ENCODE data around the gene SORCS1. TPM values are rescaled to one million over a fixed set of nuclear protein-coding genes. Genes with fewer than 3 reads are reported as not detected.

Gene SORCS1
- total and polyA plus RNA-seq, 2 experiments from 2014 or later, result not detected

- Histone ChIP-seq H3K9me3 (ENCODE audit: low read depth) (peaks cover 4% of the 10 kb centered on the region), H3K79me2 (ENCODE audit: insufficient read depth) (no peaks in the 10 kb centered on the region), H3K9me2 (ENCODE audit: insufficient read depth) (no peaks in the 10 kb centered on the region), H4K20me1 (ENCODE audit: insufficient read depth) (no peaks in the 10 kb centered on the region), H3K4me2 (ENCODE audit: unreplicated experiment) (no peak overlapping the region), H3K27ac (no peak overlapping the region), H2AFZ (no peak overlapping the region), H3K36me3 (ENCODE audit: low read depth) (no peaks in the 10 kb centered on the region), H3K4me3 (no peak overlapping the region), H3K9ac (no peak overlapping the region), H3F3A (ENCODE audit: insufficient read depth) (no peaks in the 10 kb centered on the region), H3K27me3 (replicated peaks; ENCODE audit: insufficient read depth) (no peaks in the 10 kb centered on the region), H3K4me1 (ENCODE audit: insufficient read depth) (no peaks in the 10 kb centered on the region)
- TF ChIP-seq EZH2phosphoT487 (IDR thresholded peaks at IDR 0.05; ENCODE audit: insufficient read depth, low read depth) (no peak), EZH2 (IDR thresholded peaks at IDR 0.05; ENCODE audit: insufficient read depth, poor library complexity, severe bottlenecking) (no peak)
- in situ Hi-C loops (cut with MboI), result no loop called here
- no peak for DNase-seq
- WGBS, 2 experiments (ENCODE audit: low coverage in 1 of 2, low lambda C conversion rate in 2 of 2, missing lambda C conversion rate in 2 of 2), result 55 to 67% methylated on average over 3 to 4 of the region's 4 CpGs
These were observed 172.5 kb downstream of the SORCS1 start for GRCh38 chr10:106992055-106992454.

DNA sequence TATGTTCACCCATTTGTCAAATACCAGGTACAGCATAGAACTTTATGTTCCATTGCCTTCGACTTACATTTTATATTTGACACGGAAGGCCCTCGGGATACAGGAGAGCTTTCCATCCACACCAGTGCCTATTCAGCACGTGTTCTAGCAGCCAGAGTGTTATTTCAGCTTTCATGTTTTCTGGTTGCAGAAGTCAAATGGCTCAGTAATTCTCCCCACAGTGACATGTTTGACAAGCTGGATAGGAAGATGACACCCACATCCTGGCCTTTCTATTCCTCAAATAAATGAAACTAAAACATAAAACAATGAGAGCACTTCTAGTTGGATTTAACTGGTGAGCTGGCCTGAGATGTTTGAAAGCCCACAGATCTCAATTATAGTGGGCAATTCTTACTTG is 173.4 kb downstream of the SORCS1 start:
- no peak overlapping the region for H3K4me3 ChIP-seq
- in situ Hi-C loops (cut with MboI), result no loop called here
- no peak overlapping the region for H3K4me2 ChIP-seq (ENCODE audit: unreplicated experiment)
- TF ChIP-seq EZH2 (IDR thresholded peaks at IDR 0.05; ENCODE audit: insufficient read depth, poor library complexity, severe bottlenecking), result no peak
- no peak for TF ChIP-seq EZH2phosphoT487 (IDR thresholded peaks at IDR 0.05; ENCODE audit: insufficient read depth, low read depth)
- no peak overlapping the region for H3K27ac ChIP-seq
- H3K4me1 ChIP-seq (ENCODE audit: insufficient read depth), result no peaks in the 10 kb centered on the region
- DNase-seq, result no peak
- H3K27me3 ChIP-seq (replicated peaks; ENCODE audit: insufficient read depth), result no peaks in the 10 kb centered on the region
- H3K9me3 ChIP-seq (ENCODE audit: low read depth), result peaks cover 4% of the 10 kb centered on the region
- H3F3A ChIP-seq (ENCODE audit: insufficient read depth), result no peaks in the 10 kb centered on the region
- no peak overlapping the region for H2AFZ ChIP-seq
- H4K20me1 ChIP-seq (ENCODE audit: insufficient read depth), result no peaks in the 10 kb centered on the region
- H3K36me3 ChIP-seq (ENCODE audit: low read depth), result no peaks in the 10 kb centered on the region
- no peaks in the 10 kb centered on the region for H3K9me2 ChIP-seq (ENCODE audit: insufficient read depth)
- WGBS, 2 experiments (ENCODE audit: low coverage in 1 of 2, low lambda C conversion rate in 2 of 2, missing lambda C conversion rate in 2 of 2), result 38 to 46% methylated on average over 4 of the region's 4 CpGs
- H3K9ac ChIP-seq, result no peak overlapping the region
- H3K79me2 ChIP-seq (ENCODE audit: insufficient read depth), result no peaks in the 10 kb centered on the region

DNA sequence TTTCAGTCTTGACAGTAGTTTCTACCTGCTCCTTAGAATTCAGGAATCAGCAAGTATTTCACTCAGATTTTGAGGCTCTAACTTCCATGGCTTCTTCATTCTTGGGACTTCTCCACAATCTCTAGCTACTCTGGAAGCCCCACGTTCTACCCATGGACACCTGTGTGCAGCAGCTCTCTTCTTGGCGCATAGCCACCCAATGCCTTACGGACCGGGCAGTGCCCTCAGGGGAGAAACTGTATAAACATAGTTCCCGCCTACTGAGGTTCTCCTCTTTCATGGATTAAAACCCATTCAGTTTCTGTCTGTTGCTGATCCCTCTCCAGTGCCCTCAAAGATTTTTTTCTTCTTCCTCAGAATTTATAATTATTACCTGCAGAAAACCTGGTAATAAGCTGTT is 177.1 kb downstream of the SORCS1 start:
- no peaks in the 10 kb centered on the region for H3K27me3 ChIP-seq (replicated peaks; ENCODE audit: insufficient read depth)
- no peaks in the 10 kb centered on the region for H3F3A ChIP-seq (ENCODE audit: insufficient read depth)
- H3K9me2 ChIP-seq (ENCODE audit: insufficient read depth), result no peaks in the 10 kb centered on the region
- in situ Hi-C loops (cut with MboI), result no loop called here
- H3K4me3 ChIP-seq, result no peak overlapping the region
- 40 to 48% methylated on average over 5 of the region's 5 CpGs for WGBS, 2 experiments (ENCODE audit: low coverage in 1 of 2, low lambda C conversion rate in 2 of 2, missing lambda C conversion rate in 2 of 2)
- no peaks in the 10 kb centered on the region for H3K4me1 ChIP-seq (ENCODE audit: insufficient read depth)
- no peak for DNase-seq
- H2AFZ ChIP-seq, result no peak overlapping the region
- no peak for TF ChIP-seq EZH2phosphoT487 (IDR thresholded peaks at IDR 0.05; ENCODE audit: insufficient read depth, low read depth)
- no peak for TF ChIP-seq EZH2 (IDR thresholded peaks at IDR 0.05; ENCODE audit: insufficient read depth, poor library complexity, severe bottlenecking)
- H3K9me3 ChIP-seq (ENCODE audit: low read depth), result peaks cover 4% of the 10 kb centered on the region
- no peak overlapping the region for H3K27ac ChIP-seq
- H3K79me2 ChIP-seq (ENCODE audit: insufficient read depth), result no peaks in the 10 kb centered on the region
- no peaks in the 10 kb centered on the region for H4K20me1 ChIP-seq (ENCODE audit: insufficient read depth)
- H3K36me3 ChIP-seq (ENCODE audit: low read depth), result no peaks in the 10 kb centered on the region
- H3K9ac ChIP-seq, result no peak overlapping the region
- H3K4me2 ChIP-seq (ENCODE audit: unreplicated experiment), result no peak overlapping the region

- Histone ChIP-seq H3K79me2 (ENCODE audit: insufficient read depth) (no peaks in the 10 kb centered on the region), H3K27me3 (replicated peaks; ENCODE audit: insufficient read depth) (no peaks in the 10 kb centered on the region), H2AFZ (no peak overlapping the region), H3K36me3 (ENCODE audit: low read depth) (no peaks in the 10 kb centered on the region), H3K9ac (no peak overlapping the region), H3K4me1 (ENCODE audit: insufficient read depth) (no peaks in the 10 kb centered on the region), H3K27ac (no peak overlapping the region), H3K9me3 (ENCODE audit: low read depth) (no peaks in the 10 kb centered on the region), H3F3A (ENCODE audit: insufficient read depth) (no peaks in the 10 kb centered on the region), H4K20me1 (ENCODE audit: insufficient read depth) (no peaks in the 10 kb centered on the region), H3K9me2 (ENCODE audit: insufficient read depth) (no peaks in the 10 kb centered on the region), H3K4me3 (no peak overlapping the region), H3K4me2 (ENCODE audit: unreplicated experiment) (no peak overlapping the region)
- in situ Hi-C loops (cut with MboI), result no loop called here
- 28 to 30% methylated on average over 4 of the region's 4 CpGs for WGBS, 2 experiments (ENCODE audit: low coverage in 1 of 2, low lambda C conversion rate in 2 of 2, missing lambda C conversion rate in 2 of 2)
- no peak for TF ChIP-seq EZH2 (IDR thresholded peaks at IDR 0.05; ENCODE audit: insufficient read depth, poor library complexity, severe bottlenecking)
- no peak for DNase-seq
These were observed 182.2 kb downstream of the SORCS1 start for GRCh38 chr10:106982268-106982667.

DNA sequence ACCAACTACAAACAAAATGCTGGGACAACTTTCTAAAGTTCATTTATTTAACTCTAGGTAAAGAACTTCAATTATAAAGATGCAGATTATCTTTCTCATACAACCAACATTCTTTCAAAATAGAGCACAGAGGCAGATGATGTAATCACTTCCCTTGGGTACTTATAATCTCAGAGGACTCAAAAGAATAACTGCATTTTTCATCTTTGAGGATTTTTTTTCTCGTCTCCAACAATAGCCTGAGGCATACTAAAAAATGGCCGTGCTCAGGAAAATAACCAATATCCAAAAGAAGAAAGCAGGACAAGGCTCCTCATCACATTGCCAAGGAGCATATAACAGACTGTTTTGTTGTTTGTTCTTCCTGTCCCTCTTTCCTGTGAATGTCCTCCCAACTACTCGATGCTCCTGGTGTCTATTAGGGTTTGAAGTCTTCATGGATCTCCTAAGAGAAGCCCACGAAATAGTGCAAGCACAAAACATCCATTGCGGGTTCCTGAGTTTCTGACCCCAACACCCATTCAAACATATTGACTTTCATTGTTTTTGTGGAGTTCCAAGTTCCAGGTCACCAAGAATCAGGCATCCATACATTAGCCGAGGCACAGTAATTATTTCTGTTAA is 182.9 kb downstream of the SORCS1 start:
- 29 to 34% methylated on average over 6 of the region's 6 CpGs for whole genome bisulfite sequencing, 2 experiments (ENCODE audit: low coverage in 1 of 2, low lambda C conversion rate in 2 of 2, missing lambda C conversion rate in 2 of 2)
- Histone ChIP-seq H3K27ac (no peak overlapping the region), H3K9me3 (ENCODE audit: low read depth) (no peaks in the 10 kb centered on the region), H3K9me2 (ENCODE audit: insufficient read depth) (no peaks in the 10 kb centered on the region), H3K79me2 (ENCODE audit: insufficient read depth) (no peaks in the 10 kb centered on the region), H4K20me1 (ENCODE audit: insufficient read depth) (no peaks in the 10 kb centered on the region), H3K4me2 (ENCODE audit: unreplicated experiment) (no peak overlapping the region), H3K4me3 (no peak overlapping the region), H3F3A (ENCODE audit: insufficient read depth) (no peaks in the 10 kb centered on the region), H3K36me3 (ENCODE audit: low read depth) (no peaks in the 10 kb centered on the region), H3K4me1 (ENCODE audit: insufficient read depth) (no peaks in the 10 kb centered on the region), H3K27me3 (replicated peaks; ENCODE audit: insufficient read depth) (no peaks in the 10 kb centered on the region), H2AFZ (no peak overlapping the region), H3K9ac (no peak overlapping the region)
- in situ Hi-C loops (cut with MboI), result no loop called here
- no peak for DNase-seq
- TF ChIP-seq EZH2 (IDR thresholded peaks at IDR 0.05; ENCODE audit: insufficient read depth, poor library complexity, severe bottlenecking) (no peak), EZH2phosphoT487 (IDR thresholded peaks at IDR 0.05; ENCODE audit: insufficient read depth, low read depth) (no peak)

Measured in GM23248 (cell line).